Medulla oblongata (tissue), 1 donor: ENCODE measurements around the gene PSD.
A peak's percentile ranks its signal among the peaks of the same experiment; 100 is the strongest.

ENCODE experiments used
- DNase-seq: peaks from one replicate; pipeline ENCODE4 v3.0.0-alpha.2; 2015; ENCODE audit errors: extremely low spot score

The PSD gene

DNA sequence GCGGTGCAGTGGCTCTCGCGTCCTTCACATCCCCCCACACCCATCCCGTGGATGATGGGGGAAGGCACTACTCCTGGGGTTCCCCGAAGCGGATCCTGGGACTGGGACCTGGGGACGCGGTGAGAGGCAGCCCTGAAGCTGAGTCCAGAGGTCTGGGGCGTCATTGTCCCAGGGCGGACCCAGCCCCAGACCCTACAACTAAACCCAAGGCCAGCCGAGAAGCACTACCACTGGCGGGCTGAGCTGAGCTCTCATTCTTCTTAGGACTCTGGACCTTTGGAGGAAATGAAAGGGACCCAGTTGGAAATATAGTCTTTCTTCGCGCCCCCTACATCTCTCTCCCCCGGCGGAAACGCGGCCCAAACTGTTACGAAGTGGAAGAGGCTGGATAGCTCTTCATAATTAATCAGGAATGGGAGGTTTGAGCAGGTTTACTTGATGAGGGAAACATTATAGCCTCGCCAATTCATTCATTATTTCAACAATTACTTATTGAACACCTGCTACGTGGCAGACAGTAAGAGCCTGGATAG lies 1.7 kb upstream of the PSD start:
- no peak for DNase-seq

- peak; percentile 78 for DNase-seq
These were observed 940 bp upstream of the PSD start for GRCh38 chr10:102419269-102420180.

GRCh38 chr10:102416695-102417094 lies 1.9 kb downstream of the PSD start:
- no peak for DNase-seq

DNA sequence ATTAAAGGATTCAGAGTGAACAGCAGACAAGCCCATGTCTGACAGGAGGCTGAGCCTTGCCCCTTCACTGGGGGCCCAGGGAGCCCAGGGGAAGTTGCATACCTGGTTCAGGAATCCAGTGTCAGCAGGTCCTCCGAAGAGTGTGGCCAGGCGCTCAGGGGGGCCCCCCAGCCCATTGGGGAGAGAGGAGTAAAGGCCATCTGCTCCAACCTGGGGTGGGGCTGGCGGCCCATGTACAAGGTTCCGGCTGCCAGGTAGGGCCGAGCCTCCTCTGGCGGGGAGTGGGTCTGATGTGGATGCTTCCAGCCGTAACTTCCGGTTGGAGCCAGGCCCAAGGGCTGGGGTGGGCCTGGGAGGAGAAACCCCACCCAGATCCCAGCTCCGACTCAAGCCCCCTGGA lies 2.3 kb downstream of the PSD start:
- DNase-seq: no peak

- no peak for DNase-seq
These were observed 3.8 kb downstream of the PSD start for GRCh38 chr10:102414749-102415148.

DNA sequence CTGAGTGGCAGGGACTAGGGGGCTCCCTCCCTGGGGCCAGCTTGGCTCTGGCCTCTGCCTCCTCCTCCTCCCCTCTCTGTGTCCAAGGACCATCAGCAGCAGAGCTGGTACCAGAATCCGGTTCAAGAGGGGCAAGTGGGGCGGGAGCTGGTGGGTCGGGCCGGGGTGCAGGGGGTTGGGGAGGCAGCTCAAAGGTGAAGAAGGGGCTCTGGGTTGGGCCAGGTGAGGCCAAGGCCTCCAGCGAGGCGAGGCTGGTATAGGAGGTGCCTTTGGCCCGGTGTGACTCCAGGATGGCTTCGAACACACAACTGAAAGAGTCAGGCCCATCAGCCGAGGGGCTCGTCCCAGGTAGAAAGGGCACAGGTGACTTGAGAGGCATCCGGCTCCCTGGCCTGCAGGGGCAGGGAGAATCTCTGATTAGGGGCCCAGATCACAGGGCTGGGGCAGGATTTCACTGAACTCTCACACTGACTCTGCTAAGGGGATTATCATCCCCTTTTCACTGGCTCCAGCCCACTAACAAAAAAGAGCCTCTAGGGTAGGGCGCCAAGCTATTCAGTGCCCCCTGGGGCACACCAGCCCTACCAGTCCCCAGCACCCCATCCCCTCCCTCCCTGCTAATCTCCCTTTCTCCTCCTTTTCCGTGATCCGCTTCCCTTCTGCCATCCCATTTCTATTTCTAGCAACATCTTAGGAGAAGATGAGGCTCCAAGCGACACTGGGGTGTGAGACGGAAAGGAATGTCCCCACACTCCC lies 4.6 kb downstream of the PSD start:
- DNase-seq: no peak

DNA sequence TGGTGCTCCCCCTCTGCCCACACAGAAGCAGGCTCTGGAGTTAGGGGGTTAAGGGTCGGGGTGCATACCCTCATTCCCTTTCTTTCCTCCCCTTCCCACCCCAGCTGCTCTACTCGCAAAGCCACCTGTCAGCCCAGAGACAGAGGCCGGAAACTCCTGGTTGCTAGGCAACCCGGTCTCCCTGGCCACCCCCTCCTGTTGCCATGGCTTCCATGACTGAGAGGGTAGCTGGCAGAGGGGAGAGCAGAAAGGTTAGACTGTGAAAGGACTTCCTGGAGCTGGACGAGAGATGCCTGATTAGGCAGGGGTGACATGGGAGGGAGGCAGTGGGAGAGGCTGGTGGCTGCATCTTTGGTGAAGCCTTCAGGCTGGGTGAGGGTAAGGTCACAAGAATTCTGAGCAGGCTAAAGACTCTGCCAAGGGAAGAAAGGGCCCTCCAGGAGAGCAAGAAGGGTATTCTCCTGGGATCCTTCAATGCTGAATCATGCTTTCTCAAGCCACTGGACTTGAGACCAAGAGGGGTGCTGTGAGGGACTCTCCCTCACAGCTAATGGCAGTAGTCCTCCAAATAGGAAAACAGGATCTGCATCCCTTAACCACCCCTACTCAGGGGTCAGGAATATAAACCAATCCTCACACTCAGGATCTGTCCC lies 5.4 kb downstream of the PSD start:
- DNase-seq: no peak

GRCh38 chr10:102412293-102412692 lies 6.3 kb downstream of the PSD start:
- no peak for DNase-seq

DNA sequence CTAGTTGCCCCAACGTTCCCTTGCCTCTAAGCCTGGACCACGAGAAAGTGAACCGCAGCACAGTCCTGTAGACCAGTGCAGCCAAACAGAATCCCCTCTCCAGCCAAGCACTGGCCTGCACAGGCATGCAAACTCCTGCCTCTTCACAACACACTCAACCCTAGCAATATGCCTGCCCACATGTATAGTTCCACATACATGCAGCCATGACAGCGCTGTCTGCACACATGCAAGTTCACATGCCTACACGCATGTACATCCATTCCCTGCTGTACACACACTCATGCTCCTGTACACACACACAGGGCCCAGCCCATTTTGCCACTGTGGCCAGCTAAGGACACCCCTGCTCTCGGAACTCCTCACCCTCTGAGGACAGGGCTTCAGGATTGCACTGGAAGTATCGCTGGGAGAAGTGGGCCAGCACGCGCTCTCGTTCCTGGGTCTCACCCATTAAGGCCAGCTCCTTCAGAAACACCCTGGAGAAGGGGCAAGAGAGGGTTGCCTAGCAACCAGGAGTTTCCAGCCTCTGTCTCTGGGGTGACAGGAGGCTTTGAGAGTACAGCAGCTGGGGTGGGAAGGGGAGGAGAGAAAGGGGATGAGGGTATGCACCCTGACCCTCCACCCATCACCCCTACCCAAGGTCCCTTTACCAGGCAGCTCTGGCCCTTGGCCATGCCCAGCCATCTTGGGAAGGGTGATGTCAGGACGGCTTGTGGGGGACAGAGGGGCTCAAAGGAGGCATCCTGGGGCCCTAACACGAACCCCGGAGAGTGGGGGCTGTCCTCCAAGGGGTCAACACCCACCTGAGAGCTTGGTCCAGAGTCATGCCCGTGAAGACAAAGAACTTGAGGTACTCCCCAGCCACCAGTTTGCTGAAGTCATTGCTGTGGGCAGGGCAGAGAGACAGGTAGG lies 7.0 kb downstream of the PSD start:
- DNase-seq: no peak

DNA sequence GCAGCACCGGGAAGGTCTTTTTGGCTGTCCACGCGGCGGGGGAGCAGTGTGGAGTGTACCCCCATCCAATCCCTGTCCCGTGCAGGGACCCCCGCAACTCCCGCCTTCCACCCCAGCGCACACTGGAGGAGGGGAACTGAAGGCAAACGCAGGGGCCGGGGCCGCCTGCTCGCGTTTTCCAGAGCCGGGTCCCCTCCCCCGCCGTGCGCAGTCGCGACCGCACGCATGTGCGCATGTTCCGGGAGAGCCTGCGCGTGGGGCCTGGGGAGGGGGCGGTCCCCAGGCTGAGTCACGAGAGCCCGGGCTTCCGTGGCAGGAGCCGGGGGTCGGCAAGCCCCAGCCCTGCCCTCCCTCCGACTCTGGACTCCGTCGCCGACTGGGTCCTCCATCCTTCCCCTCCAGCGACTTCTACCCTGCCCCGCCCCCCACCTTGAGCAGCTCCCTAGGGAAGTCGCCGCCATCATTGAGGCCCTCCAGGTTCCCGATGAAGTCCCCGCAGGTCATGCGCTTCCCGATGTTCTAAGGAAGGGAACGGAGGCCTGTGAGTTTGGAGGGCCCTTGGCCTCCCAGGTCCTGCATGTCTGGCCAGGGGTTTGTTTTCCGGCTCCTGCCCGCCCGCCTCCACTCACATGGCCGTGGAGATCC lies 8.0 kb downstream of the PSD start:
- DNase-seq: no peak

GRCh38 chr10:102409604-102410428 lies 8.8 kb downstream of the PSD start:
- DNase-seq: no peak

DNA sequence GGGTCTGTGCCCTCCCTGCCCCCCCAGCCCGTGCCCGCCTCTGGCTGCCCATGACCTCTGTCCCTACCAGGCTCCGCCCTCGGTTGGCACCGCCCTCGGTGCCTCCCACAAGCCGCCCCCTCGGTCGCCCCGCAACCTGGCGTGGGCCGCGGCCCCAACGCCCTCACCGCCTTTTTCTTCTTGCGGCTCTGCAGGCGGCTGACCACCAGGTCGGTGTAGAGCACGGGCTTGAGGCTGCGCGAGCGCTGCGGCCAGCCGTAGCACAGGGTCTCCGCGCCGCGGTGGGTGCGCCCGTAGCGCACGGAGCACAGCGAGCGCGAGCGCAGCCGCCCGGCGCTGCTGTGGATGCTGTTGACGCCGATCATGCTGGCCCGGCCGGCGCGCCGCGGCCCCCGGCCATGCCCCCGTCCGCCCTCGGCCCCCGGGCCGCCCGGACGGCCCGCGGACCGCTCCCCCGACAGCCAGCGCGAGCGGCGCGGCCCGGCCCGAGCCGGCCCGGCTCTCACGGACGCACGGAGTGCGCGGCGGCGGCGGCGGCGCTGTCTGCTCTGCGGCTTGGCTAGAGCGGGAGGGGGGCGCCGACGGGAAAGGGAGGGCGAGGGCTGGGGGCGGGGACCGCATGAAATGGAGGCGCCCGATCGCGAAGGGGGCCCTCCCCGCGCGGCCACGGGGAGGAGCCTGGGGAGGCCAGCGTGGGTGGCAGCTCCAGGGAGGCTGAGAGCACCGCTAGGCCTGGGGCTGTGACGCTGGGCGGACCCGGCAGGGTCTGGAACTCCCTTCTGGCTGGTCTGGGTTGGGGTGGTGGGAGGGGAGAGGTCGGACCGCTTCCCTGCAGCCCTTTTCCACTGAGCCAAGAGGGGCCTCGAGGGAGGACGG lies 9.6 kb downstream of the PSD start:
- DNase-seq: no peak

- no peak for DNase-seq
These were observed 10.4 kb downstream of the PSD start for GRCh38 chr10:102408131-102408727.

- no peak for DNase-seq
These were observed 11.0 kb downstream of the PSD start for GRCh38 chr10:102407425-102408130.

DNA sequence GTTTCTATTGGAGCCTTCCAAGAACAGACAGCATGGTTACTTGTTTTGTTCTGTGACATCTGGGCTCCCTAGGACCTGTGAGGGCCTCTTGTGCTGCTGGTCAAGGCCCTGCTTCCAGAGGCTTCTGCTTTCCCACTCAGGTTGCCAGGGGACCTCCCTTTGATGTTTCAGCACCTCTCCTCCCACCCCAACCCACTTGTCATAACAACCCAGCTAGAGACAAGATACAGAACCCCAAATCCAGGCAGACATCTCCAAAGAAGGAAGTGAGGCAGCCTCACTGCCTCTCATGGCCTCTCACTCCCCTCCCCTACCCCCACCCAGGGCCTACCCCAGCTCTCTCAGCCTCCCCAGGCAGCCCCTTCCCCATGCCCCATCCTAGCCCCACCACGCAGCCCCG lies 11.8 kb downstream of the PSD start:
- DNase-seq: no peak

GRCh38 chr10:102405632-102406031 lies 13.0 kb downstream of the PSD start:
- no peak for DNase-seq

- DNase-seq: no peak
These were observed 13.4 kb downstream of the PSD start for GRCh38 chr10:102405108-102405571.
